ENCODE measurements around the gene STMN1. TPM values are rescaled to one million over a fixed set of nuclear protein-coding genes. Genes with fewer than 3 reads are reported as not detected.
A peak's percentile ranks its signal among the peaks of the same experiment; 100 is the strongest.

Gene STMN1
- total RNA-seq, 1 experiment from 2014 or later = 242 TPM

GRCh38 chr1:25904943-25905679 is 1.1 kb downstream of the STMN1 start:
- peak overlapping the region; percentile 62 for H3K27ac Mint-ChIP-seq (ENCODE audit: unreplicated experiment)
- CTCF ChIA-PET = interaction anchor here (0.6 to 1.5 kb wide), 6 partner anchors 10 to 207 kb away, joined by 3 to 9 read pairs (median 3); partner anchors contain the start of genes PAFAH2 and PDIK1L
- H3K36me3 Mint-ChIP-seq (ENCODE audit: insufficient read depth, unreplicated experiment) = peaks cover 42% of the 10 kb centered on the region
- H3K4me1 Mint-ChIP-seq (ENCODE audit: low read depth, unreplicated experiment) = peaks cover 9% of the 10 kb centered on the region
- intact Hi-C loops (cut with micrococcal nuclease; ENCODE audit: unreplicated experiment) = no loop called here
- DNase-seq = peak; percentile 90
- H3K4me3 Mint-ChIP-seq (ENCODE audit: low read depth, unreplicated experiment) = peak overlapping the region; percentile 79
- no TSS peak for BruUV-seq (replicated peaks)
- no peaks in the 10 kb centered on the region for H3K27me3 Mint-ChIP-seq (ENCODE audit: unreplicated experiment)
- TF ChIP-seq CTCF (IDR thresholded peaks at IDR 0.05; ENCODE audit: unreplicated experiment) = no peak
- H3K9me3 Mint-ChIP-seq (ENCODE audit: low read depth, unreplicated experiment) = no peaks in the 10 kb centered on the region

GRCh38 chr1:25903986-25904385 is 2.2 kb downstream of the STMN1 start:
- no peaks in the 10 kb centered on the region for H3K9me3 Mint-ChIP-seq (ENCODE audit: low read depth, unreplicated experiment)
- BruUV-seq (replicated peaks) = no TSS peak
- H3K27me3 Mint-ChIP-seq (ENCODE audit: unreplicated experiment) = no peaks in the 10 kb centered on the region
- no peak for DNase-seq
- no peak for TF ChIP-seq CTCF (IDR thresholded peaks at IDR 0.05; ENCODE audit: unreplicated experiment)
- intact Hi-C loops (cut with micrococcal nuclease; ENCODE audit: unreplicated experiment) = no loop called here
- H3K4me1 Mint-ChIP-seq (ENCODE audit: low read depth, unreplicated experiment) = peaks cover 9% of the 10 kb centered on the region
- peaks cover 46% of the 10 kb centered on the region for H3K36me3 Mint-ChIP-seq (ENCODE audit: insufficient read depth, unreplicated experiment)
- H3K4me3 Mint-ChIP-seq (ENCODE audit: low read depth, unreplicated experiment) = peak overlapping the region; percentile 79
- CTCF ChIA-PET = interaction anchor here (0.8 to 0.9 kb wide), 2 partner anchors 67 to 94 kb away, joined by 3 read pairs; partner anchors contain the start of gene PAFAH2
- H3K27ac Mint-ChIP-seq (ENCODE audit: unreplicated experiment) = peak overlapping the region; percentile 62

- intact Hi-C loops (cut with micrococcal nuclease; ENCODE audit: unreplicated experiment) = no loop called here
- Mint-ChIP-seq H3K27me3 (ENCODE audit: unreplicated experiment) (no peaks in the 10 kb centered on the region), H3K36me3 (ENCODE audit: insufficient read depth, unreplicated experiment) (peaks cover 53% of the 10 kb centered on the region), H3K4me3 (ENCODE audit: low read depth, unreplicated experiment) (no peak overlapping the region), H3K27ac (ENCODE audit: unreplicated experiment) (no peak overlapping the region), H3K4me1 (ENCODE audit: low read depth, unreplicated experiment) (peaks cover 9% of the 10 kb centered on the region), H3K9me3 (ENCODE audit: low read depth, unreplicated experiment) (no peaks in the 10 kb centered on the region)
- CTCF ChIA-PET = no interaction called here
- no TSS peak for BruUV-seq (replicated peaks)
- no peak for TF ChIP-seq CTCF (IDR thresholded peaks at IDR 0.05; ENCODE audit: unreplicated experiment)
- no peak for DNase-seq
Observed at GRCh38 chr1:25902462-25902861, 3.8 kb downstream of the STMN1 start.

- Mint-ChIP-seq H3K9me3 (ENCODE audit: low read depth, unreplicated experiment) (no peaks in the 10 kb centered on the region), H3K4me3 (ENCODE audit: low read depth, unreplicated experiment) (no peak overlapping the region), H3K27me3 (ENCODE audit: unreplicated experiment) (no peaks in the 10 kb centered on the region), H3K27ac (ENCODE audit: unreplicated experiment) (no peak overlapping the region), H3K36me3 (ENCODE audit: insufficient read depth, unreplicated experiment) (peaks cover 32% of the 10 kb centered on the region), H3K4me1 (ENCODE audit: low read depth, unreplicated experiment) (no peaks in the 10 kb centered on the region)
- no TSS peak for BruUV-seq (replicated peaks)
- TF ChIP-seq CTCF (IDR thresholded peaks at IDR 0.05; ENCODE audit: unreplicated experiment) = no peak
- DNase-seq = no peak
- CTCF ChIA-PET = interaction anchor here (0.7 kb wide), 1 partner anchor 165 kb away, joined by 9 read pairs; no protein-coding TSS in a partner anchor
- intact Hi-C loops (cut with micrococcal nuclease; ENCODE audit: unreplicated experiment) = no loop called here
Observed at GRCh38 chr1:25900219-25900618, 6.0 kb downstream of the STMN1 start.

Data from Calu3 (cell line).